ENCODE measurements around the gene PACRG. TPM values are rescaled to one million over a fixed set of nuclear protein-coding genes. Genes with fewer than 3 reads are reported as not detected.

PACRG gene
- total RNA-seq, 1 experiment from 2014 or later, result 0.59 TPM

- Histone ChIP-seq H3K4me1 (ENCODE audit: control insufficient read depth, insufficient read depth, low read length) (no peaks in the 10 kb centered on the region), H3K27ac (ENCODE audit: low read length) (no peak overlapping the region), H3K36me3 (ENCODE audit: control insufficient read depth, insufficient read depth, low read length) (no peaks in the 10 kb centered on the region), H3K9me3 (ENCODE audit: control insufficient read depth, insufficient read depth, low read depth, low read length) (peaks cover 6% of the 10 kb centered on the region; the same call in 1 of the 2 replicates), H3K27me3 (ENCODE audit: control insufficient read depth, insufficient read depth, low read length) (no peaks in the 10 kb centered on the region), H3K4me3 (ENCODE audit: low read depth in 2 of 2, low read length in 2 of 2) (no peak overlapping the region)
- BruUV-seq (replicated peaks), result no TSS peak
- TF ChIP-seq CTCF (IDR thresholded peaks at IDR 0.05) (no peak), REST (IDR thresholded peaks at IDR 0.05; ENCODE audit: insufficient read depth in 1 of 2, low read depth in 2 of 2, low read length in 1 of 2) (no peak), SIN3A (IDR thresholded peaks at IDR 0.05; ENCODE audit: borderline replicate concordance, insufficient read depth, low read depth, low read length) (no peak), TCF7L2 (IDR thresholded peaks at IDR 0.05; ENCODE audit: low read depth, low read length) (no peak), POLR2AphosphoS5 (IDR thresholded peaks at IDR 0.05; ENCODE audit: low read depth, low read length) (no peak)
- in situ Hi-C loops (cut with HindIII; ENCODE audit: low pct_unique_long_range_greater_than_20kb, low sequenced_read_pairs) (no loop called here), intact Hi-C loops (cut with micrococcal nuclease; ENCODE audit: unreplicated experiment) (no loop called here)
- DNase-seq (ENCODE audit: low read depth, low spot score) (no peak), ATAC-seq (no peak)
- CTCF ChIA-PET, result no interaction called here
- POLR2A ChIA-PET, result no interaction called here
These were observed 479.9 kb downstream of the PACRG start for GRCh38 chr6:163207431-163208383.

- ChIA-PET POLR2A (no interaction called here), CTCF (no interaction called here)
- in situ Hi-C loops (cut with HindIII; ENCODE audit: low pct_unique_long_range_greater_than_20kb, low sequenced_read_pairs) (no loop called here), intact Hi-C loops (cut with micrococcal nuclease; ENCODE audit: unreplicated experiment) (no loop called here)
- peaks cover 6% of the 10 kb centered on the region; the same call in 1 of the 2 replicates for H3K9me3 ChIP-seq (ENCODE audit: control insufficient read depth, insufficient read depth, low read depth, low read length)
- no peaks in the 10 kb centered on the region for H3K36me3 ChIP-seq (ENCODE audit: control insufficient read depth, insufficient read depth, low read length)
- H3K27ac ChIP-seq (ENCODE audit: low read length), result no peak overlapping the region
- DNase-seq (ENCODE audit: low read depth, low spot score) (no peak), ATAC-seq (no peak)
- no TSS peak for BruUV-seq (replicated peaks)
- H3K4me3 ChIP-seq (ENCODE audit: low read depth in 2 of 2, low read length in 2 of 2), result no peak overlapping the region
- H3K27me3 ChIP-seq (ENCODE audit: control insufficient read depth, insufficient read depth, low read length), result no peaks in the 10 kb centered on the region
- TF ChIP-seq SIN3A (IDR thresholded peaks at IDR 0.05; ENCODE audit: borderline replicate concordance, insufficient read depth, low read depth, low read length) (no peak), POLR2AphosphoS5 (IDR thresholded peaks at IDR 0.05; ENCODE audit: low read depth, low read length) (no peak), CTCF (IDR thresholded peaks at IDR 0.05) (no peak), TCF7L2 (IDR thresholded peaks at IDR 0.05; ENCODE audit: low read depth, low read length) (no peak), REST (IDR thresholded peaks at IDR 0.05; ENCODE audit: insufficient read depth in 1 of 2, low read depth in 2 of 2, low read length in 1 of 2) (no peak)
- H3K4me1 ChIP-seq (ENCODE audit: control insufficient read depth, insufficient read depth, low read length), result no peaks in the 10 kb centered on the region
These were observed 481.2 kb downstream of the PACRG start for GRCh38 chr6:163209005-163209404.
